Astrocyte (in vitro differentiated cells and primary cell): ENCODE measurements around the gene NR5A2.

Source experiments
- EZH2 ChIP-seq: IDR thresholded peaks from 2 replicates; pipeline ENCODE4 v1.6.1; 2012; ENCODE audit warnings: mild to moderate bottlenecking, low read length, inconsistent platforms; ENCODE audit not compliant: insufficient read depth
- TF ChIP-seq, protein P1 (sequence below): IDR thresholded peaks from 2 replicates; pipeline ENCODE4 v1.5.1; 2011; ENCODE audit warnings: low read depth, mild to moderate bottlenecking, inconsistent platforms, low read length, moderate library complexity; ENCODE audit not compliant: insufficient read depth

DNA sequence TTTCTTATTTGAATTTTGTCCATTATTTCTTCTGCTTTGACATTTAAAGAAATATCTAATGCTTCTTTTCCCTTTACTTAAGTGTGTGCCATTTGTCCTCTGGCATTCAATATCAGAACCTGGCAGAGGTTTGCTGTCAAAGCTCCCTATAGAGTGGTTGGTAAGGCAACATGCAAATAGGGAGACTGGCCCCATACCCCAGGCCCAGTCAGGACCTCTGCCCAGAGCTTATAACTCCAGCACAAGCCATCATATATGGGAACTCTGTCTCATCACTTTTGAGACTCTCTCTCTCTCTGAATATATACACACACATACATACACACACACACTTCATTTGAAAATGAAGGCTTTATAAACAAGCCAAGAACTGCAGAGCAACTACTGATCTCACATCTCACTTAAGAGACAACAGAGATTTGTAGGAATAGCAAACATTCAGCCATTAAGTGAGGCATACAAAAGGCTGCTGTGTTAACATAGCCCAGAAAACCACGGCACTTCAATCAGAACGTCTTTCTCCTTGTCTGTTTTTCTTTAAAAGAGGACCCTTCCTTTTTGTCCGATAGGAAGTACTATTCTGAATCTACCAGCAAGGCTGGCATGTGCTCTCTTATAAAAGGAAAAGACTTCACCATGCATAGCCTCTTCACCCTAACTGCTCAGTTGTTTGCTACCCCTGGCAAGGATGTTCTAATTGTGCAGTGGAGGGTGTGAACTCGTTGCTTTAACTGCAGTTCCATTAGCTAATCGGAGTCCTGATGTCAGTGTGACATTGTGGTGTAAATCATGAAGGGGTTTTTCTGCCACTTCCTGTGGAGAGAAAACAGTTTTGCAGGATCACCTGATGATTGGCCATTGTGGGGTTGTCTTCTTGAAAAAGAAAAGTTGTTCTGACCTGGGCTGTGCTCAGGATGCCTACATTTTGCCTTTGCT lies 101.7 kb downstream of the NR5A2 start:
- TF ChIP-seq, protein P1, sequence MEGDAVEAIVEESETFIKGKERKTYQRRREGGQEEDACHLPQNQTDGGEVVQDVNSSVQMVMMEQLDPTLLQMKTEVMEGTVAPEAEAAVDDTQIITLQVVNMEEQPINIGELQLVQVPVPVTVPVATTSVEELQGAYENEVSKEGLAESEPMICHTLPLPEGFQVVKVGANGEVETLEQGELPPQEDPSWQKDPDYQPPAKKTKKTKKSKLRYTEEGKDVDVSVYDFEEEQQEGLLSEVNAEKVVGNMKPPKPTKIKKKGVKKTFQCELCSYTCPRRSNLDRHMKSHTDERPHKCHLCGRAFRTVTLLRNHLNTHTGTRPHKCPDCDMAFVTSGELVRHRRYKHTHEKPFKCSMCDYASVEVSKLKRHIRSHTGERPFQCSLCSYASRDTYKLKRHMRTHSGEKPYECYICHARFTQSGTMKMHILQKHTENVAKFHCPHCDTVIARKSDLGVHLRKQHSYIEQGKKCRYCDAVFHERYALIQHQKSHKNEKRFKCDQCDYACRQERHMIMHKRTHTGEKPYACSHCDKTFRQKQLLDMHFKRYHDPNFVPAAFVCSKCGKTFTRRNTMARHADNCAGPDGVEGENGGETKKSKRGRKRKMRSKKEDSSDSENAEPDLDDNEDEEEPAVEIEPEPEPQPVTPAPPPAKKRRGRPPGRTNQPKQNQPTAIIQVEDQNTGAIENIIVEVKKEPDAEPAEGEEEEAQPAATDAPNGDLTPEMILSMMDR = no peak
- no peak for TF ChIP-seq EZH2
